HG02798 (cell line): ENCODE data around the gene DNM3.

Experiments used
- ATAC-seq: cut with Tn5 transposase; IDR thresholded peaks from one replicate; pipeline ENCODE4 v1.9.1; 2021; ENCODE audit warnings: mild to moderate bottlenecking; ENCODE audit not compliant: unreplicated experiment, poor library complexity

The DNM3 gene

GRCh38 chr1:171912509-171913175, 71.3 kb downstream of the DNM3 start:
- ATAC-seq, result no peak

- ATAC-seq, result no peak
Observed at GRCh38 chr1:171913385-171913784, 72.1 kb downstream of the DNM3 start.

DNA sequence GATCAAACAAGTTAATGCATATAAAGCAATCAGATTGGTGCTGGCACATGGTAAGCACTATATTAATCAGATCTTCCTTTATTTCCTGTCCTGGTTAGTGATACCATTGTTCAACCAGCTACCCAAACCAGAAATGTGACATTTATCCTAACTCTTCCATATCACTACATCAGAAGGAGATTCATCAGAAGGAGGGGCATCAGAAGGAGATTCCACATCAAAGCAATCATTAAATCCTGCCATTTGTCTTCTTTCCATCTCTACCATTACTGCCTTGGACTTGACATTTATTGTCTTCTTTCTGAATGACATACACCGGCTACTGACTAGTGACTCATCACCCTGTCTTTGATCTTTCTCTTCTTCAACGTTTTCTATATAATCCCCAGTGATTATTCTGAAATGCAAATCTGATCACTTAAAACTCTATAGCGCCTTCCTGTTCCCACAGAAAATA, 75.0 kb downstream of the DNM3 start:
- no peak for ATAC-seq

DNA sequence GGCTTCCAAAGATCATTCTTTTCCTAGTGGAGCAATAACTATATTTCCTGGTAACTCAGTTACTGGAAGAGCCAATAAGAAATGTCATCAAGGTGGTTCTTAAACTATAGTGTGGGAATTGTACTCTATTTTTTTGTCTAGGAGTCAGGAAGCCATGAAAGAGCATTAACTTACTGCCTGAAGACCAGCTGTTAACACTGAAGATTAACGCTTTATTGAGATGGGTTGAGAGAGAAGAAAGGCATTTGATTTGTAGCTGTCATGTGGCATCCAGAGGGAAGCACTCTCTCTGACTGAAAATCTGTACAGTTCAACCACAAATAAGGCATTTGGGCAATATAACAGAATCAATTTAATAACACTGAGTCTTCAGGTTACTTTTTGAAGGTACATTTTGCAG, 76.0 kb downstream of the DNM3 start:
- ATAC-seq, result no peak

- ATAC-seq, result no peak
Observed at GRCh38 chr1:171919891-171920887, 78.9 kb downstream of the DNM3 start.

- no peak for ATAC-seq
Observed at GRCh38 chr1:171922999-171923398, 81.7 kb downstream of the DNM3 start.

DNA sequence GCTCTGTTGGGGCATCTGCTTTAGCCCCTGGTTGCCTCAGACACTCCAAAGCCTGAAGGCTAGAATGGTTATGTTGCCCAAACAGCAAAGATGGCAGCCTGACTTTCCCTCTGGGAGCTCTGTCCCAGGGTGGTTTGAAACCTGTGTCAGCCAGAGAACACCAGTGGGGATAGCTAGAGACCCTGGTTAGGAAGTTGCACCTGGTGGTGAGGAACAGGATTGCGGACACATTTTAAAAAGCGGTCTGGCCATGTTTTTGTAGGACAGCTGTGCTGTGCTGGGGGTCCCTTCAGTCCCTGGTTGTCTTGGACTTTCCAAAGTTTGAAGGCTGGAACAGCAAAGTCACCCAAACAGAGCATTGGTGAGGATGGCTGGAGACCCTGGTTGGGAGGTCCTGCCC, 87.8 kb downstream of the DNM3 start:
- no peak for ATAC-seq

DNA sequence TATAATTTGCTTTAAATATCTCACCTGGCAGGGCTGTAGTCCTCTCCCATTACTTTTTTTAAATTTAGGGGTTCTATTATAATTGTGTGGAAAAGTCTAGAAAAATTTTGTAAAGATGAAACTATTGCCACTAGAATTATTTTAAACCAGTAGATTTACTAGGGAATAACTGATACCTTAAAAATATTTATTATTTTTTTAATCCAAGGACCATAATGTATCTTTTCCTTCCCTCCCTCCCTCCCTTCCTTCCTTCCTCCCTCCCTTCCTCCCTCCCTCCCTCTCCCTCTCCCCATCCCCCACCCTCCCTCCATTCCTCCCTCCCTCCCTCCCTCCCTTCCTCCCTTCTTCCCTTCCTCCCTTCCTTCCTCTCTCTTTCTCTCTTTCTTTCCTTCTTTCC, 90.5 kb downstream of the DNM3 start:
- no peak for ATAC-seq

GRCh38 chr1:171934664-171935063, 93.4 kb downstream of the DNM3 start:
- ATAC-seq, result no peak

GRCh38 chr1:171935086-171935485, 93.8 kb downstream of the DNM3 start:
- no peak for ATAC-seq

GRCh38 chr1:171935664-171936063, 94.4 kb downstream of the DNM3 start:
- no peak for ATAC-seq

DNA sequence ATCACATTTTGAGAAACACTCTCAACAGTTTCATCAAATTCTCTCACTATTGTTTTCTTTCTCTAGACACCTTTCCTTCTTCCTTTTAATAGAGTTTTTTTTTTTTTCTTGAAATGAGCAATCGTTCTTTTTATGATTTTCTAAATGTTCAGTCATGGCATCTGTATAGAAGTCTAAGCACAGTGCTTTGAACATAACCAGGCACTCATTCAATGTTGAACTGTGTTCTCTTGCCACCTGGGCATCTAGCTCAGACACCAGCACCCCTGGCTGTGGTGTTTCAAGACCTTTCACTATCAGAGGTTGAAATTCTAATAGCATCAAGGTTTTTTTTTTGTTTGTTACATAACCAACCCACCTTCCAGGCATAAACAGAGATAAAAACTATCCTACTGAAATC, 96.6 kb downstream of the DNM3 start:
- no peak for ATAC-seq

DNA sequence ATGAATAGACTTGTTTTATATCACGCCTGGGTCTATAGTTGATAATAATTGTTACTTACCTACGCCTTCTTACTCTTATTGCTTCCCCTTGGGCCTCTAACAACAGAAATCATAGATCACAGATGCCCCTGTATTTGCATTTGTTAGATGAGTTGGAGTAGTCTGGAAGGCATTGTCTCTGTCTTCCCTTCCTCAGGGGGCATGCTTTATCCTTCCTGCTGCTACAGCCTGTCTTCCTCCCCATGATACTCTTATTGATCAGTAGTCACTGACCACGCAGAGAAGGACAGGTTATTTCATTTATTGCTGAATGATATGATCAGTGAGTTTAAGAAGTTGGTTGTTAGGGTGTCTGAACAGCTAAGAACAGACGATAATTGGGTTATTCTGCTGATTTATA, 98.4 kb downstream of the DNM3 start:
- no peak for ATAC-seq

DNA sequence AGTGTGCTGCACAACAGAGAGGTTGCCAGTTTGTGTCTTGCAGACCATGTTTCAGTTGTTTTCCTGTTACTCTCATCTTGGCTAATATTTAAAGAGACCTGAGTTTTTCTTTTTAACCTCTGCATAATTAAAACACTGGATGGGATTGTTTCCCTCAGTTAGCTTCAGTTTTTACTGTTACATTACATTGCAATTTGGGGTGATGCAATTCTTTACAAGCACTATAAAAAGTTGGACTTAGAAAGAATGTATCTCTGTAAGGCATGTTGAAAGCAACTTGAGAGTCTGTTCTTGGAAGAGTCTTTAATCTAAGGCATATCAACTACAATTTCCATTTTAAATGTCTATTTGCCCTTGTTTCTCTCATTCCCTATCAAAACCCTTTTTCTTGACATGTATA, 99.1 kb downstream of the DNM3 start:
- ATAC-seq, result no peak

DNA sequence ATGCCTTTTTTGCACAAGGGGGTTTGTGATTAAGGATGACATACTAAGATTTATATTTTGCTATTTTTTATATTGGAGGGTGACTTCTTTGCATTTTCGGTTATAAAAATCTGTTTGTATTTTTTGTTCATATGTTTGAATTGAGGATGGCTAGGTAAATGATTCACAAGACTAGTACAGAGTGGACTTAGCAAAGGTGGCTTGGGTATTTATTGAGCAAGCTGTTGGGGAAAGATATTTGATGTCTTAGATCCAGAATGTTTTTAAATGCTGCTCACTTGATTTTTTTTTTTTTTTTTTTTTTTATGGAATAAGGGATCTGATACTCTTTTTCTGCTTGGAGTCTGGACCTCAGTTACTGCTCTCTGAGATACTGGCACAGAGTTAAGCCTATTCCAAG, 100.6 kb downstream of the DNM3 start:
- ATAC-seq, result no peak

- ATAC-seq, result no peak
Observed at GRCh38 chr1:171943973-171944561, 102.8 kb downstream of the DNM3 start.

DNA sequence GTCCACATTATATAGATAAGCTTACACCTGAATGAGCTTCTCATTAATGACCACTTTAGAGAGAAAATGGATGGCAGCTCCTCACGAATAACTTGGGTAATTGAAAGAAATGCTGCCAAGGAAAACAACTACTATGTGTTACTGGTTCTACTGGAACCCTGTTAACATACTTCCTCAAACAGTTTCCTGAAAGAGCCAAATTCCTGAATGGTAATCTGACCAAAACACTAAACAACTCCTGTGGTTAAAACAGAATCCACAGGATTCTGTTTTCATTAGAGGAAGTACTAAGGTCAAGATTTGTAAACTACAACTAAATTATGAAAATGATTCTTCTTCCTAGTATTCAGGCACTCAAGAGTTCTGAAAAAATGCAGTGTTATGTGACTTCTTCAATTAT, 107.2 kb downstream of the DNM3 start:
- no peak for ATAC-seq

- ATAC-seq, result no peak
Observed at GRCh38 chr1:171949316-171949715, 108.0 kb downstream of the DNM3 start.

DNA sequence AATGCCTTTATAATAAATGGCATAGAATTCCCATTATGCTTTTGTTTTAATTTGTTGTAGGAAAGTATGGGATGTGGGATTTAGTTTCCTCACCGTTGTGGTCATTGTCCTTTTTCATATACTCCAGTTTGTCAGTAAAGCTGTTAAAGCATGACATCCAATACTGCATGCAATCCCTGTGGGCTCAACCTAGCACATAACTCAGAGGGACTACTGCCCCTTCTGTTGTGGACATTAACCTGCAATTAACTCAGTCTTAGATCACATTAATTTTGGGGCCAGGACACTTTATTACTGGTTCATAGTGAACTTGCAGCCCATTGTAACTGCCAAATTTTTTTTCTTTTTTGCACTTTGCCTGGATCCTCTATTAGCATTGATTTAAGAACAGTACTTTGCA, 112.5 kb downstream of the DNM3 start:
- no peak for ATAC-seq

- no peak for ATAC-seq
Observed at GRCh38 chr1:171954361-171954760, 113.1 kb downstream of the DNM3 start.

- peak; percentile 62 for ATAC-seq
Observed at GRCh38 chr1:171961861-171962260, 120.6 kb downstream of the DNM3 start.
